ENCODE results near the gene CCDC71.

The CCDC71 gene

DNA sequence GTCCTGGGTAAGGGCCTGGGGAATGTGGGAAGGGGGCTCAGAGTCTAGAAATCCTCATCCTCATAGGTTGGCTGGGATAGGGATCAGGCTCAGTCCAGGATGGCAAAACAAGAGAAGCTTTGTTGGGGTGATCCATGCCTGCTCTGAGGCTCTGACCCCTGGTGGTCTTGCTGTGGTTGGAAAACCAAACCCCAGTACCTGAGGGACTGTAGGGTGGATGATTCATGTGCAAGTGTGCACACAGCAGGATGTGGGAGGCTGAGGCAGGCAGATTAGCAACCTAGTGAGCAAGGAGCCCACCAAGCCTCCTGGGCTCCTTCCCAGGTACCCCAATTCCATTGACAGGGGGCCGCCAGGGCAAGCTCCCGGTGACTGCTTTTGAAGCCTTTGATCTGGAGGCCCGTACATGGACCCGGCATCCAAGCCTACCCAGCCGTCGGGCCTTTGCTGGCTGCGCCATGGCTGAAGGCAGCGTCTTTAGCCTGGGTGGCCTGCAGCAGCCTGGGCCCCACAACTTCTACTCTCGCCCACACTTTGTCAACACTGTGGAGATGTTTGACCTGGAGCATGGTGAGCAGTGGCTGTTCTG is 8.4 kb upstream of the CCDC71 start:
- TF ChIP-seq GATA3 (IDR thresholded peaks at IDR 0.05; ENCODE audit: low read depth, low read length) (no peak), GATA2 (IDR thresholded peaks at IDR 0.05; ENCODE audit: low read depth, low read length) (no peak)

- TF ChIP-seq GATA3 (IDR thresholded peaks at IDR 0.05; ENCODE audit: low read depth, low read length) (no peak), GATA2 (IDR thresholded peaks at IDR 0.05; ENCODE audit: low read depth, low read length) (no peak)
Measured at GRCh38 chr3:49173792-49174170, 7.7 kb upstream of the CCDC71 start.

- no peak for TF ChIP-seq GATA3 (IDR thresholded peaks at IDR 0.05; ENCODE audit: low read depth, low read length)
- peak; percentile 15; the same call in 1 of the 2 replicates for TF ChIP-seq GATA2 (IDR thresholded peaks at IDR 0.05; ENCODE audit: low read depth, low read length)
Measured at GRCh38 chr3:49173116-49173791, 7.1 kb upstream of the CCDC71 start.

DNA sequence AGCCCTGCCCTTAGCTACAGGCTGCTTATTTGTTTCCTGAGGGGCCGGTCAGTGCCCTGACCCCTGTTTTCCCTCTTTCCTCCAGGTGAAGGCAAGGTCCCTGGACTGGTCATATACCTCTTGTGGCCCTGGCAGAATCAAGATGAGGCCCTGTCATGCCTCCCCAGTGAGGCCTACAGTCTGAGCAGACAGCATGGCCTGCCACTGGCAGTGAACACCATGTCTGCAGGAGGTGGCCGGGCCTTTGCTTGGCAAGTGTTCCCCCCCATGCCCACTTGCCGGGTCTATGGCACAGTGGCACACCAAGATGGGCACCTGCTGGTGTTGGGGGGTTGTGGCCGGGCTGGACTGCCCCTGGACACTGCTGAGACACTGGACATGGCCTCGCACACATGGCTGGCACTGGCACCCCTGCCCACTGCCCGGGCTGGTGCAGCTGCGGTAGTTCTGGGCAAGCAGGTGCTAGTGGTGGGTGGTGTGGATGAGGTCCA is 6.5 kb upstream of the CCDC71 start:
- no peak for TF ChIP-seq GATA2 (IDR thresholded peaks at IDR 0.05; ENCODE audit: low read depth, low read length)
- TF ChIP-seq GATA3 (IDR thresholded peaks at IDR 0.05; ENCODE audit: low read depth, low read length): no peak

DNA sequence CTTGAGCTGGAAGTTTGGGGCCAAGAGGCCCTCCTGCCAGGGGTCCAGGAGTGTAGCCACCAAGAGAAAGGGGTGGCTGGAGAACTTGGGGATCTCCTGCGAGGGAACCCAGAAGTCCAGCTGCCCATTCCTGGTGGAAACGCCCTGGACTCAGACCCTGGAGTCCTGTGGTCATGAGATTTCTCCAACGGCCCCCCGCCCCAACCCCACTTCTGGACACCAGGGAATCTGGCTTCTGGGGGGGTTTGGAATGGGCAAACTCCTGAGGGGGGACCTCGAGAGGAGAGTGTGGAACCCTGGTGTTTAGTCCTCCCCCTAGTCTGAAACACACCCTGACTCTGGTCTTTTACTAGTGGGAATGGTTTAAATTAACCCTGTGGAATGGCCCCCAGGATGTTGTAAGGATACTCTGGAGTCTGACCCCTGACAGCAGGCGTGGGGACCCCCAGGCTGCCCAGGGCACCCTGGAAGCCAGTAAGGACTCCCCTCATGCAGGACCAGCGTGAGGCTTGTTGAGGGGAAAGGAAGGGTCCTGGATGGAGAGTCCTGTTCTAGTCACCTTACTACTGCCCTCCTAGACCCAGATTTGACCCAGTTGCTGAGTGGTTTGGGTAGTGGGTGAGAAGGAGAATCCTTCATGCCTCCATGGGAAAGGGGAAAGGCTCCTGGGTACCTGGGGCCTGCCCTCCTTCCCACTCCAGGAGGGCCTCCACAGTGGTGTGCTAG is 5.8 kb upstream of the CCDC71 start:
- TF ChIP-seq GATA2 (IDR thresholded peaks at IDR 0.05; ENCODE audit: low read depth, low read length) (no peak), GATA3 (IDR thresholded peaks at IDR 0.05; ENCODE audit: low read depth, low read length) (no peak)

DNA sequence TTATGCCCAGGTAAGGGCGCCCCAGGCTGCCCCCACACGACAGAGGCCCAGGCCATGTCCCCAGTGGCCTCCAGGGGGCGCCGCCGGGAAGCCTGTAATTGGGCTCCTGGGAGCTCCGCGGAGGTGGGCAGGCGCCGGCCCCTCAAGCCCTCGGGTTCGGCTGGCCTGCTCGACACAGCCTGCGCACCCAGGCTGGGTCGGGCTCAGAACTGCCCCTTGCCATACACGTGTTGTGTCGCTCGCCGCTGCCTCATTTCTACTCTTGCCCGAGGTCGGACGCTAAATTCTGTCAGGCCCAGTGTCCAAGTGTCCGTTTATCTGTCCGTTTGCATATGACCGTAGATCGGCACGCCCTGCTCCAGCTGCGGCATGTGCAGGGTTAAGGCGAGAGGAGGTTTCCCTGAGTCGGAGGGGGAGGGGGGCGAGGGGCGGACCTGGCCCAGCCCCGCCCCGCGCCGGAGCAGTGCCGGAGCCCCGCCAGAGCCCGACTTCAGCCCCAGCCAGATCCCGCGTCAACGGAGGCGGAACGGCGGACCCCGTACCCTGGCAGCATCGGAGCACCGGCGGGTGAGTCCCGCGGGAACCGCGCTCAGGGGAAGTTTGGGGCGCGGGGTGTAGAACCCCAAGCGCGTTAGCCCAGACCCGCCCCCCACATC is 5.1 kb upstream of the CCDC71 start, which contains the start of gene KLHDC8B:
Gene KLHDC8B (plus strand): TSS at position 480 of the 656 bp plus-strand sequence. CDS start 1,172 bp downstream, outside the sequence.
- TF ChIP-seq GATA2 (IDR thresholded peaks at IDR 0.05; ENCODE audit: low read depth, low read length): no peak
- TF ChIP-seq GATA3 (IDR thresholded peaks at IDR 0.05; ENCODE audit: low read depth, low read length): no peak

DNA sequence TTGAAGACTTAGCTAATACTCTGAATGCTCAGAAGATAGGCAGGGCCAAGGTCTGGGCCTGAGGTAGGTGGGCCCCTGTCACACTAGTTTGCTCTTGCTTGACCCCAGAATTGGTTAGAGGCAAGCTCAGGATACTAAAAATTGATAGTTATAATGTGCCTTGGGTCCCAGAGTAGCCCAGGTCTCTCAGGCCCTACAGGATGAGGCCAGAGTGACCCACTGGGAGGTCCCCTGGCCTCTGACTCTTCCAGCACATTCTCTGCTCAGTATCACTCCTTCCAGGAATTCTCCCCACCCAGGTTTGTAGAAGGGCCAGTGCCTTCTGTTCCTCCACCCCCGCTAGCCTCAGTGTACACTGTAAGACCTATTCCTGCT is 4.6 kb upstream of the CCDC71 start:
- TF ChIP-seq GATA3 (IDR thresholded peaks at IDR 0.05; ENCODE audit: low read depth, low read length) (no peak), GATA2 (IDR thresholded peaks at IDR 0.05; ENCODE audit: low read depth, low read length) (no peak)

GRCh38 chr3:49166752-49167556 is 823 bp upstream of the CCDC71 start:
- TF ChIP-seq GATA2 (IDR thresholded peaks at IDR 0.05; ENCODE audit: low read depth, low read length): no peak
- no peak for TF ChIP-seq GATA3 (IDR thresholded peaks at IDR 0.05; ENCODE audit: low read depth, low read length)

- no peak for TF ChIP-seq GATA2 (IDR thresholded peaks at IDR 0.05; ENCODE audit: low read depth, low read length)
- TF ChIP-seq GATA3 (IDR thresholded peaks at IDR 0.05; ENCODE audit: low read depth, low read length): no peak
Measured at GRCh38 chr3:49164983-49165720, 979 bp downstream of the CCDC71 start.

- TF ChIP-seq GATA3 (IDR thresholded peaks at IDR 0.05; ENCODE audit: low read depth, low read length) (no peak), GATA2 (IDR thresholded peaks at IDR 0.05; ENCODE audit: low read depth, low read length) (no peak)
Measured at GRCh38 chr3:49163609-49164008, 2.5 kb downstream of the CCDC71 start.

GRCh38 chr3:49162751-49163419 is 3.2 kb downstream of the CCDC71 start:
- TF ChIP-seq GATA2 (IDR thresholded peaks at IDR 0.05; ENCODE audit: low read depth, low read length) (no peak), GATA3 (IDR thresholded peaks at IDR 0.05; ENCODE audit: low read depth, low read length) (no peak)

- TF ChIP-seq GATA3 (IDR thresholded peaks at IDR 0.05; ENCODE audit: low read depth, low read length) (no peak), GATA2 (IDR thresholded peaks at IDR 0.05; ENCODE audit: low read depth, low read length) (no peak)
Measured at GRCh38 chr3:49161808-49162530, 4.2 kb downstream of the CCDC71 start.
